DMS79 (cell line): ENCODE data around the gene CASP3.
"Not testable (repeated sequence)": the region's sequence is repeated elsewhere in the genome, so short reads cannot be mapped to it uniquely, and the experiment has no call there.

Experiments used
- DNase-seq: peaks from one replicate; lab custom pipeline; 2025; lab: John Stamatoyannopoulos, UW

Gene CASP3

DNA sequence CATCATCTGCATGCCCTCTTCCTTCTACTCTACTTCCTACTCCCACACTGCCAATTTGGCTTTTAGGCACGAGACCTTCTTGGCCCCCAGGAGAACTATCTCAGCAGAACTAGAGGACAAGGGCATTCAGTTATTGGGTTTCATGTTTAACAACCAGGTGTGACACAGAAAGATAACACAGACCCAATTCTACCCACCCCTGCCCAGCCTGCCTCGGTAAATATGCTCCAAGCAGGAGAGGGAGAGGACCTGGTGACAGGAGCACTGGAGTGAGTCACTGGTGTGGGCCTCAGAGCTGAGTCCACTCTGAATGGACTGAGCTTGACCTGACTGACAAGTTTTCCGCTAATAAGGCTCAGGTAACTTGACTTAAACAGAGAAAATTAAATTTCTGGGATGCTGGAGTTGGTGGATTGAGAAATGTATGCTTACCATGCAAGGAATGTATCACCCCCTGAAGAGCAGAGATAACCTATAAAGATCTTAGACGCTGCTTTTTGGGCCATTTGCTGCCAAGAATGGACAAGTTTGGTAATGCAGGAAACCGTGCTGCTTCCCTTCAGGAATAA lies 52.5 kb downstream of the CASP3 start:
- no peak for DNase-seq

DNA sequence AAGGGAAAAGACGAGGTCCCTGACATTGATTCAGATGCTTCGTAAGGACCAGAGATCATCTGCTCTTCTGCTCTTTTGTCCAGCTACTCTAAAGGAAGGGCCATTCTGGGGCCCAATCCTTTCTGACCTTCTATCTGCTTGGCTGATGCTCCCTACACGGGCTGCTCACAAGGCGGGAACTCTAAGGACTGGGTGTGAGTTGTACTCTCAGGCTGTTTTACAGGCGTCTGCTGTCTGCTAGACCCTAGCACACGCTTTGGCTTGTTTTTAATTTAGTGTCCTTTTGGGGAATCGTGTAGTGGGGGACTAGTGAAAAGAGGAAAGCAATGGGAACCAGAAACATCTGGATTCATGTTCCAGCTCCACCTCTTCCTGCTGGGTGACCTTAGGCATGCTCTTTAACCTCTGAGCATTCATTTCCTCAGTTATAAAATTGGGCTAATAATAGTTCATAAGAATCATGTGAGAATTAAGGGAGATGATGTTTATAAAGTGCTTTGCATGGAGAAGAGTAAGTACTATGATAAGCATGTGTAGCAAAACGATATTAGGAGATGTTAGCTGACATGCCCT lies 53.1 kb downstream of the CASP3 start:
- DNase-seq: no peak

DNA sequence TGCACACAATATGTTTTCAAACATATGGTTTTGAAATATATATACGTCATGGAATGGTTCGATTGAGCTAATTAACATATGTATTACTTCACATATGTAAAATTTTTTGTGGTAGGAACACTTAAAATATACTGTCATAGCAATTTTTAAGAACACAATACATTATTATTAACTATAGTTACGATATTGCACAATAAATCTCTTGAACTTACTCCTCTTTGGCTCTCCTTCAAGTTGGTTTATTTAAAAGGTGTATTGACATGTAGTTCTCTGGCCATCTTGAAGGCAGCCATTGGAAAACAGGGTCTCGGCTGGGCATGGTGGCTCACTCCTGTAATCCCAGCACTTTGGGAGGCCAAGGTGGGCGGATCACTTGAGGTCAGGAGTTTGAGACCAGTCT lies 53.8 kb downstream of the CASP3 start:
- DNase-seq: no peak

DNA sequence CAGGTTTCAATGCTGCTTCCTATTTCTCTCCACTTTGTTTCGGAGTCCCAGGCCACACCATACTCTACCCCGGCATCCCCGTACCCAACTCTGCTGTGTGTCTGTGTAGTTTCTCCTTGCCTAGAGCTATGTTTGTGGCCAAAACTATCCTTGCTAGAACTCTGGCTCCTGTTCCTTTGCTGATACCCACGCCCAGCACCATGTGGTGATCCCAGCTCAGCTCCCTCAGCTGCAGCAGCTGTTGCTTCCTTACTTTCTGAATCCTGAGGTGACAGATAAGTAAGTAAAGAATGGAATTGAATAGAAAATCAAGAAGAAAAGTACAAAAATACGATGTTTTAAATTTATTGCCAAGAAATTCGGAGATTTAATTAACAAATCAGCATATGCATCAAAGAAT lies 55.8 kb downstream of the CASP3 start:
- DNase-seq: no peak

DNA sequence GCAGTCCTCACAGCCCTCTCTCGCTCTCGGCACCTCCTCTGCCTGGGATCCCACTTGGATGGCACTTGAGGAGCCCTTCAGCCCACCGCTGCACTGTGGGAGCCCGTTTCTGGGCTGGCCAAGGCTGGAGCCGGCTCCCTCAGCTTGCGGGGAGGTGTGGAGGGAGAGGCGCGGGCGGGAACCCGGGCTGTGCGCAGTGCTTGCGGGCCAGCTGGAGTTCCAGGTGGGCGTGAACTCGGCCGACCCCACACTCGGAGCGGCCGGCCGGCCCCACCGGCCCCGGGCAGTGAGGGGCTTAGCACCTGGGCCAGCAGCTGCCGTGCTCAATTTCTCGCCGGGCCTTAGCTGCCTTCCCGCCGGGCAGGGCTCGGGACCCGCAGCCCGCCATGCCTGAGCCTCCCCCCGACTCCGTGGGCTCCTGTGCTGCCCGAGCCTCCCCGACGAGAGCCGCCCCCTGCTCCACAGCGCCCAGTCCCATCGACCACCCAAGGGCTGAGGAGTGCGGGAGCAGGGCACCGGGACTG lies 57.4 kb downstream of the CASP3 start:
- DNase-seq: not testable (repeated sequence)

DNA sequence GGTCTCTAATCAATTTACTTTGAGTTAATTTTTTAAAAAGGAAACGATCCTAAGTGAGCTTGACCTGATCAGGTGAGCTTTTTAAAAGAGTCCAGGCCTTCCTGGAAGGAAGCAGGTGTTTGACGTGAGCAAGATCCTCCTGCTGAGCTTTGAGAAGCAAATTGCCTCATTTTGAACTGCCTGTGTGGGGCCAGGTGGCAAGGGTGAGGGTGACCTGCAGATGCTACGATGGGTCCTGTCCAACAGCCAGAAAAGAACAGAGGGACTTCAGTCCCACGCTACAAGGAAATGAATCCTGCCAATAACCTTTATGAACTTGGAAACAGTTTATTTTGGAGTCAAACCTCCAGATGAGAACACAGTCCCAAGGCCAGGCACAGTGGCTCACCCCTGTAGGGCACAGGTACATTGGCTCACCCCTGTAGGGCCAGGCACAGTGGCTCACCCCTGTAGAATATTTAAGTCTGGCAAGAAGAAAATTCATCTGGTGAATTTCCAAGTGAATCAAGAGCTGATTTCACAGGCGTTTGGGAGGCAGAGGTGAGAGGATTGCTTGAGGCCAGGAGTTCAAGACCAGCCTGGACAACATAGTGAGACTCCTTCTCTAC lies 58.1 kb downstream of the CASP3 start:
- DNase-seq: no peak

DNA sequence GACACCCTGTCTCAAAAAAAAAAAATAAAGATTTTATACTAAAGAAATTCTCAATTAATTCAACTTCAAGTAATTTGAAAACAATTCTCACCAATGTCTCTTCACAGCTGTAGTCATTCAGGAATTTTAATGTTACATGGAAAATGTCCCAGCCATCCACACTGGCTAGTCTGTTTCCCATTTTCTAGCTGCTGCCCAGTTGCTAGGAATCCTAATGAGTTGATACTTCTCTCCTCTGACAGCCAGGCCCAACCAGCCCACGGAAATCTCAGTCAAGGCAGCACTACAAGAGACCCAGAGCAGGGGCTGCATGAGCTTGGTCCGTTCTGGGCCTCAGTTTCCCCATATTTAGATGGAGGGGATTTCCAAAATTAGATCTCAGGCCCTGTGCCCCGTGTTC lies 59.1 kb downstream of the CASP3 start:
- no peak for DNase-seq

DNA sequence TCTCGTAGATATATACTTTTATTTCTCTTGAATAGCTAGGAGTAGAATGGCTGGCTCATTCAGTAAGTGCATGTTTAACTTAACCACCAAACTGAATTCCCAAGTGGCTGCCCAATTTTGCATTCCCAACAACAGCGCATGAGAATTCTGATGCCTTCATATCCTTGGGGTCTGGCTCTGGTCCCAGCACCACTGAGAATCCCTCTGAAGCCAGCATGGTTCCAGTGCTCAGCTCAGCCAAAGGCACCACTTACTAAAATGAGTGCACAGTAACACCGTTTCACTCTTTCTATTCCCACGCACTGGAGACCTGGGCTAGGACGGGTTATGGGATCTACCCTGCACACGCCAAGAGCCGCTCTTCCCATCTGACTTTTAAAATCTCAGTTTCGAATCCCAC lies 60.4 kb downstream of the CASP3 start:
- DNase-seq: no peak

DNA sequence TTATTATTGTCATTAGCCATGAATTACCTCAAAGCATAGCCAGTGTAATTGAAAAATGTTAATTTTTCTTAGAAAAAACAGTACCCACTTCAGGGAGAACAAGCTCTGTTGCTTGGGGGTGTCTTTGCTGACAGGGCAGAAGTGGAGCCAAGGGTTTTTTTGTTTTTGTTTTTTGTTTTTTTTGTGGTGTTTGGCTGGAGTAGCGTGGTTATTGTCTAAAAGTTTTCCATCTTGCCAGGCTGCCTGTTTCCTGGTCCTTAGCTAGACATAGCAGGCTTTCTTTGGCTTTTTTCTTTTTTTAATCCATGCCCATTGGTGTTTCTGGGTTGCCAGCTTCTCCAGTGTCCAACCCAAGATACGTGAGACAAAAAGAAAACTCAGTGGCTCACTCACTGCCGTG lies 61.5 kb downstream of the CASP3 start:
- DNase-seq: no peak

DNA sequence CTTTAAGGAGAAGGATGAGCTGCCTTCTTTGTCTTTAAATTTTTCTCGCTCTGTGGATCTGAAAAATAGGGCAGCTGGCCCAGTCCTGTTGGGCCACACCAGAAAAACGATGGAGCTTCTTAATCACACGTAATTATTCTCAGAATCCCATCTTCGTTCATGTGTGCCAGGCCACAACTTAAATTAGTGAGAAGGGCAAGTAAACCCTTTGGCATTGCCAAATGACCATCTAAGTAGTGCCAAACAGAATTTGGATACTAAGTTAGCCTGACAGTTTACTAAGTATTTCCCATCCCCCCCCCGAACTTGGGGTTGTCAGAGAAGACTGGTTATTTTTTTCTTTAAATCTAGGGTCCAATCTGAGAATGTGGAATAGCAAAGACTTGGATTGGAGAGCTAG lies 62.0 kb downstream of the CASP3 start:
- DNase-seq: no peak

DNA sequence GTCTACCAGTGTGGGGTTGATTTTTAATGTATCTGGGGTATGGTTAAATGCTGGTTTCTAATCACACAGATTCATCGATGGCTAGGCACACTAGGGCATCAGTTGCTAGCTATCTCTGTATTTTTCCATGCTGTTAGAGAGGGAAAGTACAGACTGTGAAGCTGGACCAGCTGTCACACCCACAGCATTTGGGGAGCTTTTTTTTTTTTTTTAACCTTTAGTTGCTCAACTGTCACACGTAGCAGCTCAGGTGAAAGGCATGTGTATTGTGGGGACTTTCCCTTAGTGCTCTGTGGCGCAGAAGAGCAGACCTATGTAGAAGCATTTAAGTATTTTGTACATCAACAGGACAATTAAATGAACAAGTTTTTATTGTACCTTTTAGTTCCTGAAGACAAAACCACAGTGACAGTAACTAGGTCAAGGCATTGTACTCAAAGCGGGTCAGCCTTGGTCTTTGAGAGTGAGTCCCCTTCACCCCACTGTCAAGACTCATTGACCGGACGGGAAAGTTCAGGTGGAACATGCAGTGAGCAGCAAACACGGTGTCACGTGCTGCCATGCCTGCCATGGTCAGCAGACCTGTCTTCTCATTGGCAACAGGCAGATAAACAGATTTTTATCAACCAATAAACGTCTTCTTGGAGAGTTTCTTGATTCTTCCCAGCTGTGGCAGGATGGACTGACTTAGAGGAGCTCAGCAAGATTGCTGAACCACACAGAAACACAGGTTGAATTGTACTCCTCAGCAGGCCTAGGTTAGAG lies 65.3 kb downstream of the CASP3 start:
- no peak for DNase-seq
